Hematopoietic multipotent progenitor cell treated with erythropoietin and hydrocortisone succinate and interleukin-3 and kit ligand, for 15 days (in vitro differentiated cells): ENCODE measurements around the gene MOSPD2.

ENCODE experiments used
- DNase-seq: peaks from one replicate; pipeline ENCODE4 v3.0.0-alpha.2; 2015; ENCODE audit warnings: low spot score

The MOSPD2 gene

GRCh38 chrX:14872851-14873675 lies at the start of gene MOSPD2, which contains the start of gene FANCB:
Gene MOSPD2 (plus strand): TSS chrX:14873421. CDS start chrX:14873529, 108 bp downstream.
Gene FANCB (minus strand): TSS chrX:14873069. CDS start chrX:14865510, 7,559 bp downstream.
- peak; percentile 94 for DNase-seq

DNA sequence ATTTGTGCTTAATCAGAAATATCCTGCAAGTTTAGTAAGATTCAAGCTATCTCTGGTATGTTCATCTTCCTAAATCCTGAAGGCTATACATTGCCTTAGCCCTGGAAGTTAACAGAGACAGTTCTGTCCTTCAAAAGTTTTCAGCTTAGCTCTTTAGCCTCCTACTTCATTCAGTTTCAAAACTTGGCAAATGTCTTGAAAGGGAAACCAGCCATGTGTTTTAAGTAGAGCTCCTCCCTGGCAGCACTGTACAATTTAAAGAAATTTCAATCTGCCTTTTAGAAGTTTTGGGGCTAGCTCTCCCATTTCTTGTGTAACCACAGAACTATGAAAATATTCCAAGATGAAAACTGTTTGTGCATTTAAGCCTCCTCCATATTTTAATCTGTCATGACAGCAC lies 47.4 kb upstream of the MOSPD2 start:
- no peak for DNase-seq

- no peak for DNase-seq
Observed at GRCh38 chrX:14826319-14826718, 46.9 kb upstream of the MOSPD2 start.

GRCh38 chrX:14829643-14830042 lies 43.6 kb upstream of the MOSPD2 start:
- DNase-seq = no peak

DNA sequence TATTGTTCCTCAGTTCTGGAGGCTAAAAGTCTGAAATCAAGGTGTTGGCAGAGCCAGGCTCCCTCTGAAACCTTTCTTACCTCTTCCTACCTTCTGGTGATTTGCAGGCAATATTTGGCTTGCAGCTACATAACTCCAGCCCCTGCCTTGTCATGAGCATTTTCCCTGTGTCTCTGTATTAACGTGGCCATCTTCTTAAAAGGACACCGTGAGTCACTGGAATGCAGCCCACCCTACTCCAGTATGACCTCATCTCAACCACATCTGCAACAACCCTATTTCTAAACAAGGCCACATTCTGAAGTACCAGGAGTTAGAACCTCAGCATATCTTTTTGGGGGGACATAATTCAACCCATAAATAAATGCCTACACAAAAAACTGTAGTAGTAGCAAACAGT lies 41.1 kb upstream of the MOSPD2 start:
- DNase-seq = no peak

DNA sequence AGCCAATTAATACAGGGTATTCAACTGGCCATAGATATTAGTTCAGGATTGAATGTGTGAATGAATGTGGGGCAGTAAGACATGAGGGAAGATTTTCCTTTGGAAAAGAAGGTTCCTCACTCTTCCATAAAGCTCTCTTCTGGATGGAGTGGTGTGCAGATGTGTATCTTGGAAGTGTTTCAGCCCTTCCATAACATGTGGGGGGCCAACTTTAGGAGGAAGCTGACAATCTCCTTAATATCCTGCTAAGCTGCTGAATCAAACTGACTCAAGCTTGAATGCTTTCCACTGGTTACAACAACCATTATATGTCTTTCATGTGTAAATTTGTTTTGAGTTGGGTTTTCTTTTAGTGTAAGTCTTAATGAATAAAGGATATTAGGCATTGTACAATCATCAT lies 40.6 kb upstream of the MOSPD2 start:
- no peak for DNase-seq

- DNase-seq = no peak
Observed at GRCh38 chrX:14837155-14837554, 36.1 kb upstream of the MOSPD2 start.

GRCh38 chrX:14843666-14844065 lies 29.6 kb upstream of the MOSPD2 start:
- DNase-seq = no peak

GRCh38 chrX:14851526-14851925 lies 21.7 kb upstream of the MOSPD2 start:
- no peak for DNase-seq

- DNase-seq = no peak
Observed at GRCh38 chrX:14864631-14865030, 8.6 kb upstream of the MOSPD2 start.

GRCh38 chrX:14865201-14865600 lies 8.0 kb upstream of the MOSPD2 start:
- DNase-seq = no peak

- no peak for DNase-seq
Observed at GRCh38 chrX:14871767-14872166, 1.5 kb upstream of the MOSPD2 start.

GRCh38 chrX:14872355-14872754 lies 866 bp upstream of the MOSPD2 start:
- no peak for DNase-seq

DNA sequence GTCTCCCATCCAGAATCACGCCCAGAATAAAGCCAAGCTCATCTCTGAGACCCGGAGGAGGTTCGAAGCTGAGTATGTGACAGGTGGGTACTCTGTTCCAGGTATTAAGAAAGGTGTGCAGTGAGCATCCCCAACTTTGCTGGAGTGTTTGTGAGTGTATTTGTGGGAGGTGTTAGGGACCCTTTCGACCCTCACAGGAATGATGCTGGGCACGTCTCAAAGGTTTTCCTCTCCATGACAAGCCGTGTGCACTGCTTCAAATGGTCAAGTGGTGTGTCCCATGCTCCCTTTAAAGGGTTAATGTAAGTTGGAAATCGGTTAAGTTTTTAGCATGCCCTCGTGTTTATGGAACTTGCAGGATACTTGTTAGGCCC lies 442 bp downstream of the MOSPD2 start:
- DNase-seq = no peak

DNA sequence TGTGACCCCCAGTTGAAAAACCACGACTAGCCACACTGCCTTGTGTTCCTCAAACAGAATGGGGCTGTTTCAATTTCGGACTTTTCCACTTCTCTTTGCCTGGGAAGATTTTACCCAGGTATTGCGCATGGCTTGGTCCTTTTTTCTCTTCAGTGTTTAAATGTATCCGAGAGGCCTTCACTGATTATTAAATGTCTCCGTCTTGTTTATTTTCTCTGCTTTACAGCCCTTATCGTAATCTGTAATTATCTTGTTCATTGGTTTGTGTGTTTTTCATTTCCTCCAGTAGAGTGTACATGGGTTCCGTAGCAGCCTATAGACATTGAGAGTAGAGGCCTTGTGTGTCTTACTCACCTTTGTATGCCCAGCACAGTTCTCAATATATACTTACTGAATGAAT lies 2.4 kb downstream of the MOSPD2 start:
- no peak for DNase-seq

- DNase-seq = no peak
Observed at GRCh38 chrX:14883826-14884225, 10.6 kb downstream of the MOSPD2 start.

DNA sequence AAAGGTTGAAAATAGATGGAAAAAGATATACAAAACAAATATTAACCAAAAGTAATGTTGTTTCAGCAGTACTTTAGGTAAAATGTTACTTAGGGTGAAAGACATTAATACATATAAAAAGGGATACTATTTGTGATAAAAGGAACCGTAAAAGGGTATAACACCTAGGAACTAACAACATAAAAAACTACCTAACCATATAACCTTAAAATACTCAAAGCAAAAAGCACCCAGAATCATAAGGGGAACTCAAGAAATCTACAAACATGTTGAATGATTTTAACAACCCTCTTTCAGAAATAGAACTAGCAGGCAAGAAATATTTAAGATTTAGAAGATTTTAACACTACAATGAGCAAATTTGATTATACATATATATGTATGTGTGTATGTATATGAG lies 11.5 kb downstream of the MOSPD2 start:
- no peak for DNase-seq

- no peak for DNase-seq
Observed at GRCh38 chrX:14886252-14886651, 13.0 kb downstream of the MOSPD2 start.

GRCh38 chrX:14896273-14896672 lies 23.1 kb downstream of the MOSPD2 start:
- no peak for DNase-seq

- DNase-seq = no peak
Observed at GRCh38 chrX:14897042-14897441, 23.8 kb downstream of the MOSPD2 start.

- DNase-seq = no peak
Observed at GRCh38 chrX:14899607-14900006, 26.4 kb downstream of the MOSPD2 start.

GRCh38 chrX:14902537-14902936 lies 29.3 kb downstream of the MOSPD2 start:
- DNase-seq = no peak

DNA sequence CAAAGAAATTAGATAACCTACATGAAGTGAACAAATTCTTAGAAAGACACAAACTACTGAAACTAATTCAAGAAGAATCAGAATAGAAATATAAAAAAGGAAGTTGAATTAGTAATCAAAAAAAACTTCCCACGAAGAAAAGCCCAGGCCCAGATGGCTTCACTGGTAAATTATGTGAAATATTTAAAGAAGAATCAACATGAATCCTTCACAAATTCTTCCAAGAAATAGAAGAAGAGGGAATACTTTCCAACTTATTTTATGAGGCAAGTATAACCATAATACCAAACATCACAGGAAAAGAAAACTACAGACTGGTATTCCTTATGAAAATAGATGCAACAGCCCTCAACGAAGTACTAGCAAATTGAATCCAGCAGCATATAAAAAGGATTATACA lies 30.7 kb downstream of the MOSPD2 start:
- DNase-seq = no peak

GRCh38 chrX:14913241-14913640 lies 40.0 kb downstream of the MOSPD2 start:
- DNase-seq = no peak
